HUES48 (cell line): ENCODE data around the gene DYNC1LI2.
"Not testable (repeated sequence)": the region's sequence is repeated elsewhere in the genome, so short reads cannot be mapped to it uniquely, and the experiment has no call there.

Experiments
- H3K27ac ChIP-seq: one replicate; pipeline ENCODE4 v1.7.0; 2013; ENCODE audit warnings: low read depth, low read length, inconsistent platforms
- H3K27me3 ChIP-seq: 2 replicates; pipeline ENCODE4 v1.6.1; 2013; ENCODE audit warnings: mild to moderate bottlenecking, low read length; ENCODE audit not compliant: control insufficient read depth, insufficient read depth
- H3K36me3 ChIP-seq: 2 replicates; pipeline ENCODE4 v1.6.1; 2013; ENCODE audit warnings: low read length; ENCODE audit not compliant: control insufficient read depth, insufficient read depth
- H3K4me1 ChIP-seq: 2 replicates; pipeline ENCODE4 v1.6.1; 2013; ENCODE audit warnings: mild to moderate bottlenecking, low read length; ENCODE audit not compliant: control insufficient read depth, insufficient read depth
- H3K4me3 ChIP-seq: 2 replicates; pipeline ENCODE4 v1.5.1; 2013; ENCODE audit warnings: mild to moderate bottlenecking, low read depth, low read length
- H3K9ac ChIP-seq: 2 replicates; pipeline ENCODE4 v1.6.1; 2013; ENCODE audit warnings: mild to moderate bottlenecking, low read depth, low read length, moderate library complexity
- H3K9me3 ChIP-seq: 2 replicates; pipeline ENCODE4 v1.6.1; 2013; ENCODE audit warnings: low read length; ENCODE audit not compliant: control insufficient read depth, insufficient read depth

The DYNC1LI2 gene

DNA sequence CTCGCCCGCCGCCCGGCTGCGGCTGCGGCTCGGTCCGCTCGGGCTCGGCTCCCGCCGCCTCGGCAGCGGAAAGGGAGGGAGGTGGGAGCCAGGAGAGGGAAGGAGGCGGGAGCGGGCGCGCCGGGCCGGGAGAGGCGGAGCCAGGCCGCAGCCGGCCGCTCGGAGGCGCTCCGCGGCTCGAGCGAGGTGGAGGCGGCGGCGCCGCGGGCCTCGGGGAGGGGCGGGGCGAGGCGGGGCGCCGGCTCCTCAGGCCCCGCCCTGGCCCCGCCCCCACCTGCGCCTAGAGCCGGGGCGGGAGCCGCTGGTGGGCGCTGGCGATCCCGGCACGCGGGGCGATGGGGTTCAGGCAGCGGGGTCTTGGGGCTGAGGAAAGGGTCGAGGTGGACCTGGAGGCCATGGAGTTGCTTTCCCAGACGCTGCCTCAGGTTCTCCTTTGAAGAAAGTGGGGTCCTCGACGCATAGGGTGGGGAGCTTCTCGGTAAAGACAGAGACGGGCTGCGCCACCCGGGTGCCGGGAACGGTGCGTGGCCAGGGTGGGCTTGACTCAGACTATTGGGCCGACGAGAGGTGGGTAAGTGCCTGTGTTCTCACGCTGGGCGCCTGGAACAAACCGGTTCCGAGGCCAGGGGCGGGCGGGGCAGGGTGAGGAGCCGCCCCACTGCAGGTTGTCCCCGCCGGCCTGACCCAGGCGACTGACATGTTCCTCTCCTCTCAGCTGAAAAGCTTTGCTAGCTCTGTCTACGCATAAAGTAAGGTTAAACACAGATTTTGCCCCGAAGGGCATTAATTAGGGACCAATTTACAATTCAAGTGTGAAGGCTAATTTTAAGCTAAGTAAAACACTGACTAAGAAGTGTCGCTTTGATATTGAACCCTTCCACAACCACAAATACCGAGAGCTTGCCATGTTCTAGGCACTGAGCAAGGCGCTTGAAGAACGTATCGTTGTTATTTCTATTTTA is 54.5 kb downstream of the DYNC1LI2 start, which contains the start of gene CMTM4:
TSS of gene CMTM4 (minus strand) at position 75 of the 962 bp plus-strand sequence. CDS start 218 bp downstream, outside the sequence.
- H3K4me3 ChIP-seq = peak within 1 kb of the TSS; percentile 78
- H3K36me3 ChIP-seq = no peaks in the 10 kb centered on the region
- H3K9ac ChIP-seq = peak within 1 kb of the TSS; percentile 79
- H3K27ac ChIP-seq = peak within 1 kb of the TSS; percentile 70
- no peaks in the 10 kb centered on the region for H3K27me3 ChIP-seq
- H3K4me1 ChIP-seq = peaks cover 21% of the 10 kb centered on the region
- no peaks in the 10 kb centered on the region for H3K9me3 ChIP-seq

DNA sequence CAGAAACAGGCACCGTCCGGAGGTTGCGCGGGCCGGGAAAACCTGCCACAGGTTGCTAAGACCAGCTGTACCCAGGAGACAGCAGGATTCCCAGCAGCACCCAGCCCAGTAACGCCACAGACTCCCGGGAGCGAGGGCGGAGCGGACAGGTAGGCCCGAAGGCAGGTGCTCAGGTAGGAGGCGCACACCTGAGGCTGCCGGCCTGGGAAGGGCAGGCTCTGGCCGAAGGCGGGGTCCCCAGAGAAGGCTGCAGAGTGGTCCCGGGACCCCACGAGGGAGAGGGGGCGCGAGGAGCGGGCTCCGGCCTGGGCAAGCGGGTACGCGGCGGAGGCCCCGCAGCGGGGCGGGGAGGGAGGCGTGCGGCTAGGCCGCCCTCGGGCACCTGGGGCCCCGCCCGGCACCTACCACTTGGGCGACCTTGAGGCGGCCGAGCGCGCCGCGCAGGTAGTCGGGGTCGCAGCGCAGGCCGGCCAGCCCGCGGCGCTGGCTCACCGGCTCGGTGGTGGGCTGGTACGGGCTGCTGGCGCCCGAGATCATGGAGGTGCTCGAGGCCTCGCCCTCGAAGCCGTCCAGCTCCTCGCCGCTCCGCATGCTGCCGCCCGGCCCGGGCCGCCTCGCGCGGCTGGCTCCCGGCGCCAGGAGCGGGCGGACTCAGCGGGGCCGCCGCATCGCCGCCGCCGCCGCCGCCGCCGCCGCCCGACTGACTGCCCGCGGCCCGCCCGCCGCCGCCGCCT is 55.3 kb downstream of the DYNC1LI2 start:
- no peaks in the 10 kb centered on the region for H3K9me3 ChIP-seq
- no peaks in the 10 kb centered on the region for H3K27me3 ChIP-seq
- H3K4me1 ChIP-seq = peaks cover 24% of the 10 kb centered on the region
- H3K27ac ChIP-seq = peak overlapping the region; percentile 55
- no peaks in the 10 kb centered on the region for H3K36me3 ChIP-seq
- peak overlapping the region; percentile 77; the same call in 1 of the 2 replicates for H3K9ac ChIP-seq
- H3K4me3 ChIP-seq = peak overlapping the region; percentile 78

DNA sequence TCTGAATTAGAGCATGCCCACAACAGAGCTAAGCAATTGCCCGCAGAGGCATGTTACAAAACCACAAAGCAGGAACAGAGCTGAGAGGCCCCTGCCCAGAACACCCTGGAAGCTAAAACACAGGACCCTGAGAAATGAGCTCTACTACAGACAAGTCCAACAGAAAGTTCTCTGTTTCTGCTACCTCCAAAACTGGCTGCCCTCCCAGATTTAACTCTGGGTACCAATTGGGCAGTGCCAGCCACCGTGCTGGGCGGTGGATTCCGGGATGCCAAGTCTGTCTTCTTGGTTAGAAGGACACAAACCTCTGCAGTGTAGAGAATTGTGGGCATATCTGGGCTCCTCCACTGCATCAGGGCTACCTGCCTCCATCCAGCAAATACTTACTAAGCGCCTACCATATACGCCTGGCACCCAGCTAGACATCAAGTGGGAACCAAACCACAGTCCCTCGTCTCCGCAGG is 55.9 kb downstream of the DYNC1LI2 start:
- H3K4me1 ChIP-seq = peaks cover 25% of the 10 kb centered on the region
- H3K27me3 ChIP-seq = no peaks in the 10 kb centered on the region
- H3K4me3 ChIP-seq = peak overlapping the region; percentile 78
- H3K27ac ChIP-seq = no peak overlapping the region
- no peaks in the 10 kb centered on the region for H3K9me3 ChIP-seq
- no peaks in the 10 kb centered on the region for H3K36me3 ChIP-seq
- H3K9ac ChIP-seq = peak overlapping the region; percentile 77; the same call in 1 of the 2 replicates

DNA sequence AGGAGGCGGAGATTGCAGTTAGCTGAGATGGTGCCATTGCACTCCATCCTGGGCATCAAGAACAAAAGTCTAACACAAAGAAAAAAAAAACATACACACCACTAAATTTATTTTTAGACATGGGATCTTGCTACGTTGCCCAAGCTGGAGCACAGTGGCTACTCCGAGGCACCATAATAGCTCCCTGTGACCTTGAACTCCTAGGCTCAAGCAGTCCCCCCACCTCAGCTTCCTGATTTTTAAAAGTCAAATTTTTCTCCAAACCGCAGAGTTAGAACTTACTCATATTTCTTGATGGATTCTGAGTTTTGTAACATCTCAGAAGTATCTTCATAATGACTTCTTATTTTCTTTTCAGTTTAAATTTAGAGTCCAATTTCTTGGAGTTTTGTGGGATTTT is 58.3 kb downstream of the DYNC1LI2 start:
- Histone ChIP-seq H3K9me3 (no peaks in the 10 kb centered on the region), H3K36me3 (no peaks in the 10 kb centered on the region), H3K27me3 (no peaks in the 10 kb centered on the region), H3K27ac (no peak overlapping the region), H3K4me1 (peaks cover 31% of the 10 kb centered on the region), H3K9ac (no peak overlapping the region), H3K4me3 (no peak overlapping the region)

DNA sequence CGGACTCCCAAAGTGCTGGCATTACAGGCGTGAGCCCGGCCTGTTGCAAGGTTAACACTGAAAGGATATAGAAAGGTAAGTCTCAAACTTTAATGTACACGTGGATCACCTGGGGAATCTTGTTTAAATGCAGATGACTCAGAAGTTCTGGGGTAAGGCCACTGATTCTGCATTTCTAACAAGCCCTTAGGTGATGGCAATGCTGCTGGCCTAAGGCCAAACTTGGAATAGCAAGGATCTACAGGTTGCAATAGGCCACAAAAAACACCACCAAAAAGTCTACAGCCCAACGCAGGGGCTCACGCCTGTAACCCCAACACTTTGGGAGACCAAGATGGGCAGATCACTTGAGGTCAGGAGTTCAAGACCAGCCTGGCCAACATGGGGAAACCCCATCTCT is 59.1 kb downstream of the DYNC1LI2 start:
- H3K27me3 ChIP-seq = no peaks in the 10 kb centered on the region
- H3K4me3 ChIP-seq = no peak overlapping the region
- H3K36me3 ChIP-seq = no peaks in the 10 kb centered on the region
- H3K27ac ChIP-seq = no peak overlapping the region
- no peaks in the 10 kb centered on the region for H3K9me3 ChIP-seq
- H3K9ac ChIP-seq = no peak overlapping the region
- H3K4me1 ChIP-seq = peaks cover 31% of the 10 kb centered on the region

DNA sequence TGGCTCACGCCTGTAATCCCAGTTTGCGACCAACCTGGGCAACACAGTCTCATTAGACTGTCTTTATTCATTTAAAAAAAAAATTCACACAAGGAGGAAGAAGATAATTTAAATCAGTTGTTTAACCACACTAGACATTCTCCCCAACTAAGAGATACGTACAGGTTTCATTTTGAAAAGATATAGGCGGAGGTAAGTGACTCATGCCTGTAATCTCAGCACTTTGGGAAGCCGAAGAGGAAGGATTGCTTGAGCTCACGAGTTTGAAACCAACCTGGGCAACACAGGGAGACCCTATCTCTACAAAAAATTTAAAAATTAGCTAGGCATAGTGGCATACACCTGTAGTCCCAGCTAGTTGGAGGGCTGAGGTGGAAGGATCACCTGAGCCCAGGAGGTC is 60.2 kb downstream of the DYNC1LI2 start:
- Histone ChIP-seq H3K27me3 (no peaks in the 10 kb centered on the region), H3K36me3 (no peaks in the 10 kb centered on the region), H3K9ac (no peak overlapping the region), H3K9me3 (no peaks in the 10 kb centered on the region), H3K4me3 (no peak overlapping the region), H3K4me1 (peaks cover 31% of the 10 kb centered on the region), H3K27ac (no peak overlapping the region)

DNA sequence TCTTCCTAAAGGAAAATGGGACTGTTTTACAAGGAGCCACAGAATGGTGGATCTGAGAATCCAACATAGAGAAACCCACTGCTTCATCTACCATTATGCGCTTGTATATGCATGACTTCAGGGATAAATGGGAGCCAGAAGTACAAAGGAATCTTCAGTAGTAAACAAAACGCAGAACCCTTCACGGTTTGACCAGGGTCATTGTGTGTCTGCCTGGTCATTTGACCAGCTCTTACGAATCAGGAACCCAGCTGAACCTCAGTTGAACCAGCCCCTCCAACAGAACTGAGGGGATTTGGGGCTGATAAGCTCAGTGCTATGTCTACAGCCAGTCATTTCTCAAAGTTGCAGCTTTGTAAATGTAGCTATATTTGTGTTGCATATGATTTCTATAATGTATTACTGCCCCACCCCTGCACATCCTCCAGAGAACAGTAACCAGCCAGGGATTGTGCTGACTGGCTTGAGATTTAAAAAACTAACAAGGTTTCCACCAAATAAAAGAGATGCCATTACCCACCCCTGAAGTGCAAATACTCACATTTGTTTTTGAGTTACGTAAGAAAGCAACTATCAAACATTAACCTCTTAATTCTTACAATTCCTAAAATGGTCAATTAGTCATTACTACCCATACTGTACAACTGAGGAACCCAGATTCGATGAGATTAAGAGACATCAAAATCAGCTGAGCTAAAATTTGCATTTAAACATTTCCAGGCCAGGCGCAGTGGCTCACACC is 61.1 kb downstream of the DYNC1LI2 start:
- Histone ChIP-seq H3K27me3 (no peaks in the 10 kb centered on the region), H3K36me3 (no peaks in the 10 kb centered on the region), H3K9ac (no peak overlapping the region), H3K27ac (no peak overlapping the region), H3K9me3 (no peaks in the 10 kb centered on the region), H3K4me3 (no peak overlapping the region), H3K4me1 (peaks cover 25% of the 10 kb centered on the region)

DNA sequence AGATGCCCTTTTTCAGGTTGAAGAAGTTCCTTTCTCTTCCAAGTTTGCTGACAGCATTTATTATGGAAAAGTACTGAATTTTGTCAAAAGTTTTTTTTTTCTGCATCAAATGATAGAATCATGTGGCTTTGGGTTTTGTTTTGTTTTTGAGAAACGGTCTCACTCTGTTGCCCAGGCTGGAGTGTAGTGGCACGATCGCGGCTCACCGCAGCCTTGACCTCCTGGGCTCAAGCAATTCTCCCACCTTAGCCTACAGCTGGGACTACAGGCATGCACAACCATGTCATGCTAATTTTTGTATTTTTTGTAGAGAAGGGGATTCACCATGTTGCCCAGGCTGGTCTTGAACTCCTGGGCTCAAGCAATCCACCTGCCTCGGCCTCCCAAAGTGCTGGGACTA is 62.1 kb downstream of the DYNC1LI2 start:
- H3K9me3 ChIP-seq = no peaks in the 10 kb centered on the region
- H3K4me1 ChIP-seq = peaks cover 19% of the 10 kb centered on the region
- no peak overlapping the region for H3K4me3 ChIP-seq
- no peak overlapping the region for H3K27ac ChIP-seq
- H3K36me3 ChIP-seq = no peaks in the 10 kb centered on the region
- no peak overlapping the region for H3K9ac ChIP-seq
- H3K27me3 ChIP-seq = no peaks in the 10 kb centered on the region

DNA sequence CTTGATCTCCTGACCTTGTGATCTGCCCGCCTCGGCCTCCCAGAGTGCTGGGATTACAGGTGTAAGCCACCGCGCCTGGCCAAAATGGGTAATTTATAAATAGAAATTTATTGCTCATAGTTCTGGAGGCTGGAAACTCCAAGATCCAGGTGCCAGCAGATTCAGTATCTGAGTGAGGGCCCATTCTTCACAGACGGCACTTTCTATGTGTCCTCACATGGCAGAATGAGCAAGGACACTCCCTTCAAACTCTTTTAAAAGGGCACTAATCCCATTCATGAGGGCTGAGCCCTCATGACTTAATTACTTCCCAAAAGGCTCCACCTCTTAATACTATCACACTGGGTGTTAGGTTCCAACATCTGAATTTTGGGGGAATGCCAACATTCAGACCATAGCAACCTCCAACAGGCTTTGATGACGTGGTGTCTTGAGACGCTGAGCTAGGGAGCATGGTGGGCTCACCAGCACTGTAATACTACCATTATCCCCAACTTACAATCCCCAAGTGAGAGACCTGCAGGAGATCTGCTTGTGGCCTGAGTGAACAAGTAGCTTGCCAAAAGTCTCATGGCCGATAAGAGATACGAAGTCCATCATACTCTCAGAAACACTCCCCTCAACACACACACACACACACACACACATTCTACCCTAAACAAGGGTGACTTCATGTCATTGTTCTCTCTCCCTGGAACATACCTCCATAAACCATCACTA is 63.3 kb downstream of the DYNC1LI2 start:
- Histone ChIP-seq H3K27ac (no peak overlapping the region), H3K4me1 (peaks cover 15% of the 10 kb centered on the region), H3K36me3 (no peaks in the 10 kb centered on the region), H3K9ac (no peak overlapping the region), H3K9me3 (no peaks in the 10 kb centered on the region), H3K27me3 (no peaks in the 10 kb centered on the region), H3K4me3 (no peak overlapping the region)

DNA sequence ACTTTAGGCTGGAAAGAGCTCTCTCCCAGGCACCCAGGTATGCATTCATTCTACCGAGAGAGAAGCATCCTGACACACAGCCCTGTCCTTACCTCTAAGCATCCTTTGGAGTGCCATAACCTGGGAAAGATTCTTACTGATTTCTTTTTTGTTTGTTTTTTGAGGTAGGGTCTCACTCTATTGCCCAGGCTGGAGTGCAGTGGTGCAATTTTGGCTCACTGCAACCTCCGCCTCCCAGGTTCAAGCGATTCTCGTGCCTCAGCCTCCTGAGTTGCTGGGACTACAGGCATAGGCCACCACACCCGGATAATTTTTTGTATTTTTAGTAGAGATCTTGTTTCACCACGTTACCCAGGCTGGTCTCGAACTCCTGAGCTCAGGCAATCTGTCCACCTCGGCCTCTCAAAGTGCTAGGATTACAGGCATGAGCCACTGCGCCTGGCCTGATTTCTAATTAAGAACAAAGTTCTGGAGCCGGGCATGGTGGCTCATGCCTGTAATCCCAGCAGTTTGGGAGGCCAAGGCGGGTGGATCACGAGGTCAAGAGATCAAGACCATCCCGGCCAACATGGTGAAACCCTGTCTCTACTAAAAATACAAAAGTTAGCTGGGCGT is 65.8 kb downstream of the DYNC1LI2 start:
- H3K4me3 ChIP-seq, H3K9me3 ChIP-seq, H3K27ac ChIP-seq, H3K27me3 ChIP-seq, H3K9ac ChIP-seq, H3K4me1 ChIP-seq, H3K36me3 ChIP-seq: not testable (repeated sequence)
